Medulla oblongata (tissue), 1 donor: ENCODE data around the gene ZNF484.
A peak's percentile ranks its signal among the peaks of the same experiment; 100 is the strongest.
"Not testable (repeated sequence)": the region's sequence is repeated elsewhere in the genome, so short reads cannot be mapped to it uniquely, and the experiment has no call there.

Experiments used
- DNase-seq: peaks from one replicate; pipeline ENCODE4 v3.0.0-alpha.2; 2015; ENCODE audit errors: extremely low spot score

Gene ZNF484

GRCh38 chr9:92860867-92861266 is 17.0 kb downstream of the ZNF484 start:
- no peak for DNase-seq

DNA sequence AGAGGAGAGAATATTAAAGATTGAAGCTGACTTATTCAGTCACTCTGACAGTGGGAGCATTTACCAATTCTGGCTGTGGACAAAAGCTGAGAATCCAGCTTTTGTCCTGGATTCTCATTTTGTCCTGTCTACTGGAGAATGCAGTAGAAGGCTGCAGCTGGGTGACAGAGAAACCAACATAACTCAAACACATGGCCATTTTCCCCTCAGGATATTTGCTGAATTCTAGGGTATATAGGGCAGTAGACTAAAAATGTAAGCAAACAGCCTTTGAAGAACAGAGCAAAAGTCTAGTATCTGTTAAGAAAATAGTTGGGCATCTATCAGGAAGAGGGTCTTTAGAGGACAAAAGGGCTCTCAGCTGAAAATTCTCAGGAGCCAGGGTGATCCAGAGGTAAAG is 20.6 kb downstream of the ZNF484 start:
- DNase-seq, result no peak

DNA sequence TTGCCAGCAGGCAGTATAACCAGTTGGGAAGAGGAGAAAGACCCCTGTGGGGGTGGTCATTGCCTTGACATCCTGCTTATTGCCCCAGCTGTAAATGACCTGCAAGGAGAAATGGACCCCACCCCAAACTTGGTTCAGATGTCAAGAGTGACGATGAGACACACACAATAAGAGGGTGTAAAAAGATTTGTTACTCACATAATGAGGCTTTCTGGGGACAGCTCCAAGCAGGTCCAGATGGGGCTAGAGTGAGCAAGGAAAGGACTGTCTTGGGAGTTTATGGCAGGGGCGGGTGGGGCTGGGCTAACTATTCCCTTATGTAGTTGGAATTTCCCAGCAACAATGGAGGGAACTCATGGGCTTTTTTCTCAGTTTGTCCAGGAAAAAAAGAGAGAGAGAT is 24.1 kb downstream of the ZNF484 start:
- no peak for DNase-seq

DNA sequence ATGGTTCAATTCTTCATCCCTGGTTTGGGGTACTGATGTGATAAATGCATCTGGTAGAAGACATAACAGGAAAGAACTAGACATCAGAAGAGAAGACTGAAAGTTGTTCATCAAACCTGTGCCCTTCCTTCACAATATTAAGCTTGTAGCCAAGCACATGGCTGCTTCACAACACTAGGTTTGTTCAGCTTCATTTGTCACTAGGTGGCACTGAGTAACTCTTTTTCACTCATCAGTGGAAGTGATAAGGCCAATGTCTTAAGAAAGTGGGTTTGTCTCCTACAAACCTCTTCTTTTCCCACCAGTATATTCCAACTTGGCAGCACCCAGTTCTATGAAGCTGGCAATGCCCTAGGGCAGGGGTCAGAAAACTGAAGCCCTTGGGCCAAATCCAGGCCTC is 26.9 kb downstream of the ZNF484 start:
- DNase-seq, result no peak

DNA sequence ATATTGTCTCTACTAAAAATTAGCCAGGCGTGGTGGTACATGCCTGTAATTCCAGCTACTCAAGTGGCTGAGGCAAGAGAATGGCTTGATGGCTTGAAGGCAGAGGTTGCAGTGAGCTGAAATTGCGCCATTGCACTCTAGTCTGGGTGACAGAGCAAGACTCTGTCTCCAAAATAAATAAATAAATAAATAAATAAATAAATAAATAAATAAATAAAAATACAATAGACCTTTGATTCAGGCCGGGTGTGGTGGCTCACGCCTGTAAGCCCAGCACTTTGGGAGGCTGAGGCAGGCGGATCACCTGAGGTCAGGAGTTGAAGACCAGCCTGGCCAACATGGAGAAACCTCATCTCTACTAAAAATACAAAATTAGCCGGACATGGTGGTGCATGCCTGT is 29.1 kb downstream of the ZNF484 start:
- DNase-seq, result not testable (repeated sequence)

DNA sequence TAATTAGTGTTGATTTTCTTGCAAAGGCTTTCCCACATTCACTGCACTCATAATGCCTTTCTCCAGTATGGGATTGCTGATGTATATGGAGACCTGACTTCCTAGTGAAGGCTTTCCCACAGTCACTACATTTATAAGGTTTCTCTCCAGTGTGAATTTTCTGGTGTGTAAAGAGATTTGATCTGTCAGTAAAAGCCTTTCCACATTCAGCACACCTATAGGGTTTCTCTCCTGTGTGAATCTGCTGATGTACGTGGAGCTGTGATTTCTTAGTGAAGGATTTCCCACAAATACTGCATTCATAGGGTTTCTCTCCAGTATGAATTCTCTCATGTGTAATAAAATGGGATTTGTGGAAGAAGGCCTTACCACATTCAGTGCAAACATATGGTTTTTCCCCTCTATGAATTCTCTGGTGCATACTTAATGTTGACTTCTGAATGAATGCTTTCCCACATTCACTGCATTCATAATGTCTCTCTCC is 31.1 kb downstream of the ZNF484 start:
- DNase-seq, result no peak

DNA sequence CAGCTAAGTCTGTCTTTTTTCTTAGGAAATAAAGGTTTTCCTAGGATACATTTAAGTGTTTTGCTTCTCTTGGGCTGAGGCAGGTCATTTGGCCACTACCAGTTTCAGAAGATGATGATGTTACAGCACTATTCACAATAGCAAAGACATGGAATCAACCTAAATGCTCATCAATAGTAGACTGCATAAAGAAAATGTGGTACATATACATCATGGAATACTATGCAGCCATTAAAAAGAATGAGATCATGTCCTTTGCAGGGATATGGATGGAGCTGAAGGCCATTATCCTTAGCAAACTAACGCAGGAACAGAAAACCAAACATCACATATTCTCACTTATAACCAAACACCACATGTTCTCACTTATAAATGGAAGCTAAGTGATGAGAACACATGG is 39.4 kb downstream of the ZNF484 start:
- DNase-seq, result not testable (repeated sequence)

GRCh38 chr9:92837191-92837590 is 40.6 kb downstream of the ZNF484 start:
- no peak for DNase-seq

- no peak for DNase-seq
These were observed 48.4 kb downstream of the ZNF484 start for GRCh38 chr9:92829420-92829819.

GRCh38 chr9:92825065-92825464 is 52.8 kb downstream of the ZNF484 start:
- DNase-seq, result peak; percentile 13

DNA sequence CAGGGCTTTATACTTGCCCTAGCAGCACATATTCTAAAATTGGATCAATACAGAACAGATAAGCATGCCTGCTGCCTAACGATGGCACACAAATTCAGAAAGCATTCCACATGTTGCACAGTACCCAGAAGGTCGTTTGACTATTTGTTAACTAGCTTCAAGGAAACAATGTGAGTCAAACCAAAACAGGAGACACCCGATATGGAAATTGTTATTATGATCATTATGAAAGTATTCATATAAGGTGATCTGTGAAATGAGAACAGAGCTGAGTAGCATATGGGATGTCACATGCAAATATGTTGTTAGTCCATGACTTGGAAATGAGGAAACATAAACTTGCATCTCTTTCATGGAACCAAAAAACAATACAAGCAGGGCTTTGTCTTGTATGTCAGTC is 56.9 kb downstream of the ZNF484 start:
- DNase-seq, result no peak

DNA sequence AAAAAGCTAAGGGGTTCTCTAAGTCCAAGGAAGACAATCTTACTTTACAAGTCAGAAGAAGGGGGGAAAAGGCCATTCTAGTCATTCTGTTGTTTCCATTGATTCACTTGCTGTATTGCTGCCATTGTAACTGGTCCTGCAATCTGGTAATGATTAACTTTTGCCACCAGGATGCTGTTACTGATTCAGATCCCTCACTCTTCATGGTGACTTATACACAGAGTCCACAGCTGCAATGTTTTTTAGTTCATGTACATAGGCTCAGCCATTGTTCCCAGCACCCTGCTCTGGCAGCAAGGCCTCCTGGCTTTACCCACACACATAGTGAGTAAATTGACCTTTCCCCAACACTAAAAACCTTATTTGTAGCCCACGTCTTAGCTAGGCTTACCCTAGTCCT is 57.9 kb downstream of the ZNF484 start:
- DNase-seq, result not testable (repeated sequence)

DNA sequence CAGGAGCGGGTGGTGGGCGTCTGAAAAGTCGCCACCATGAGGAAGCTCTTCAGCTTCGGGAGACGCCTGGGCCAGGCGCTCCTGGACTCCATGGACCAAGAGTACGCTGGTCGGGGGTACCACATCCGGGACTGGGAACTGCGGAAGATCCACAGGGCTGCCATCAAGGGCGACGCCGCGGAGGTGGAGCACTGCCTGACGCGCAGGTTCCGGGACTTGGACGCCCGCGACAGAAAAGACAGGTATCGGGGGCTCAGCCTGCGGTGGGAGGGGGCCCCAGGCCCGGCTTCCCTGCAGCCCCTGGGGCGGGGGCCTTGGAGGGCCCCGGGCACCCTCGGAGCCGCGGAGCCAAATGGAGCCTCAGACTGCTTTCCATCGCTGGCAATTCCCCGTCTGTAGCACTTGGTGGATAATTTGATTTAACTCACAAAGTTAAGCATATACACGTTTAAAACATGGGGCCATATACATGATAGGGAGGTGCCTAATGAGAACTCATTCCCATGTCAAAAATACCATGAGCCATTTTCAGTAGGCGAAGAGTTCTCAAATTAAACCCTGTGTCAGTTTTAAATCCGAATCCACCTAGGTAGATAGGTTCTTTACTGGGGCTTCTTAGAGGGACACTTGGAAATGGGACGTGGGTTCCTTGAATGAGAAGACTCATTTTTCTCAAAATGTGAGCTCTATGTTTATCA is 68.1 kb downstream of the ZNF484 start:
- not testable (repeated sequence) for DNase-seq

GRCh38 chr9:92808726-92809451 is 68.9 kb downstream of the ZNF484 start:
- DNase-seq, result peak; percentile 29

- DNase-seq, result no peak
These were observed 69.8 kb downstream of the ZNF484 start for GRCh38 chr9:92807757-92808725.

DNA sequence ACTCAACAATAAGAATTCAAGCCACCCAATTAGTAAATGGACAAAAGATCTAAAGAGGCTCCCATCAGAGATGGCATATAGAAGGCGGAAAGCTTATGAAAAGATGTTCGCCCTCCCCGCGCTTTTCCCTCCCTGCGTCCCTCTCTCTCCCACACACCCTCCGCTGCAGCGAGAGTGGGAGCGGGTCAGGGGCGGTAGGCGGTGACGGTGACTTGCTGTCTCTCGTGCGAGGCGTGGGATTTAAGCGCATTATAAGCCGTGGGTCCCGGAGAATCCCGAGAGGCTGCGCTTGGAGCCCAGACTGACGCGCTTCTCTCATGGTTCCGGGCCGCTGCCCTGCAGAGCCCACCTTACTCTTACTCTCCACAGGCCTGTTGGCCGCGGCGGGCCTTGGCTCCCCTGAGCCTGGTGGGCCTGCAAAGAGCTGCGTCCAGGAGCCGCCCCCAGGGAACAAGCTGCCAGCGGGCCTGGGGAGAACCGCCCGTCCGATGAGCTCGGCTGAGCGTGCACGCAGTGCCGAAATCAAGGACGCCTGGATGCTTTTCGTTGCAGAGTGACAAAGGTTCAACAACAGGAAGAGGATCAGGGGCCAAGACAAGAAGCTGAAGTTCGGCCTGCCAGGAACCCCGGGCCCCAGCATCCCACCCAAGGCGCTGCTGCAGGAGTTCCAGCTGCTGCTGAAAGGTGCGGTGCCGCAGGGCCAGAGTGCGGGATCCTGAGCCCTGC is 70.6 kb downstream of the ZNF484 start:
- DNase-seq, result no peak

DNA sequence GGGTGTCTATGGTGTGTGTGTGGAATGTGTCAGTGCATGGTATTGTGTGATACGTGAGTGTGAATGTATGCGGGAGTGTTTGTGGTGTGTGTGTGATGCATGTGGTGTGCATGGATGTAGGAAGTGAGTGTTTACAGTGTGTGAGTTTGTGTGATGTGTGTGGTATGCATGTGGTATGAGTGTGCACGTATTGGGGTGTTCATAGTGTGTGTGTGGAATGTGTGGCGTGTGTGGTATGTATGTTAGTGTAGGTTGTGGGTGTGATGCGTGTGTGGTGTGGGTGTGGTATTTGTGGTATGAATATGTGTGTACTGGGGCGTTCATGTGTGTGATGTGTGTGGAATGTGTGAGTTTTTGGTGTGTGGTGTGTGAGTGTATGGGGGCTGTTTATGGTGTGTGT is 73.1 kb downstream of the ZNF484 start:
- DNase-seq, result no peak

GRCh38 chr9:92798358-92798757 is 79.5 kb downstream of the ZNF484 start:
- DNase-seq, result no peak

- DNase-seq, result not testable (repeated sequence)
These were observed 81.5 kb downstream of the ZNF484 start for GRCh38 chr9:92796337-92796804.

DNA sequence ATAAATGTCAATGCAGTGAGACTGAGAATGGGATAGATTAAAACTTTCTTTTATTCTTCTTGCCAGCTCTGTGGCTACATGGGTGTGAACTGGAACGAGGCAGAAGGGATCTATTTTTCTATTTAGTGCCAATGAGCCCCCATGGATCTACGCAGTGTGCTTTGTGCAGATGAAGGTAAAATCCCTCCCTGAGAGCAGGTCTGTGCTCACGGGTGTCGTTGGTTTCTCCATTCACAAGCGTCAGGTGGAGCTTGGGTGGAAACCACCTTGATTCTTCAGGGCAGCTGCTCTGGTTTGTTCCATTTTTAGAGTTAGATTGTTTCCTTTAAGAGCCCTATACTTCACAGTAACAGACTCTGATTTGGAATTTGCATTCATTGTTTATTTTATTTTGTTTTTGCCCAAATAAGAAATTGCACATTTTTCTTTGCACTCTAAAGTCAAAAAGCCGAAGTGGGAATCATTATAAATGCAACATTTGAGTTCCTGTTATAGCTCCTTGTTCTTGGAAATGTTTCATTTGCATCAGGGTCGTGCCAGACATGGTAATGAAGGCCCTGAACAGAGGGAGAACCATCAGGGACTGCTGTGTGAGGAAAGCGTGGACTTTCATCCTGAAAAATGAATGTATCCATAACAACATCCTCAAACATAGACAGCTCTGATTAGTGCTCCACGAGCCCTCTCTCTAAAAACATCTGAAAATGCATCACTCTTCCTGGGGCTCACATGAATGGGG is 82.1 kb downstream of the ZNF484 start:
- DNase-seq, result no peak
